Hypothalamus (tissue), 51 donors: ENCODE results near the gene PRB4.
"Not testable (repeated sequence)": the region's sequence is repeated elsewhere in the genome, so short reads cannot be mapped to it uniquely, and the experiment has no call there.

Source experiments
- DNase-seq, 51 donors: peaks; one replicate each; lab custom pipeline; 2025; lab: John Stamatoyannopoulos, UW

The PRB4 gene

GRCh38 chr12:11310336-11310735, at the start of gene PRB4:
Gene PRB4 (minus strand): TSS chr12:11310436. CDS start chr12:11310398, 38 bp downstream.
- DNase-seq, result no peak

GRCh38 chr12:11351736-11352135, 41.5 kb upstream of the PRB4 start:
- DNase-seq, result not testable (repeated sequence)

GRCh38 chr12:11348439-11348838, 38.2 kb upstream of the PRB4 start:
- no peak for DNase-seq

- DNase-seq, result no peak
These were observed 37.6 kb upstream of the PRB4 start for GRCh38 chr12:11347810-11348209.

- no peak for DNase-seq
These were observed 34.3 kb upstream of the PRB4 start for GRCh38 chr12:11344500-11344899.

- no peak for DNase-seq
These were observed 14.2 kb upstream of the PRB4 start for GRCh38 chr12:11324426-11324825.

- no peak for DNase-seq
These were observed 11.7 kb upstream of the PRB4 start for GRCh38 chr12:11321980-11322379.

GRCh38 chr12:11307143-11307542, 3.1 kb downstream of the PRB4 start:
- DNase-seq, result no peak

GRCh38 chr12:11273449-11273848, 36.8 kb downstream of the PRB4 start:
- no peak for DNase-seq

GRCh38 chr12:11269607-11270006, 40.6 kb downstream of the PRB4 start, which contains the start of gene PRB3:
Gene PRB3 (minus strand): TSS chr12:11269707. CDS start chr12:11269669, 38 bp downstream.
- DNase-seq, result no peak

GRCh38 chr12:11264501-11264900, 45.7 kb downstream of the PRB4 start:
- no peak for DNase-seq
